Left renal cortex interstitium (tissue), 4 donors: ENCODE data around the gene CSF2. TPM values are rescaled to one million over a fixed set of nuclear protein-coding genes. Genes with fewer than 3 reads are reported as not detected.
A peak's percentile ranks its signal among the peaks of the same experiment; 100 is the strongest.

ENCODE experiments used
- DNase-seq, 4 donors: peaks; one replicate each; pipeline ENCODE4 v3.0.0-alpha.2; 2013; ENCODE audit warnings: low read depth in 4 of 4, low spot score in 2 of 4, missing footprints in 1 of 4
- polyA plus RNA-seq, 4 donors: library from polyadenylated mRNA; unstranded; fragments of 120-200 nt; gene quantifications; one replicate each; pipeline ENCODE4 v1.2.1, GENCODE V29; 2013; ENCODE audit not compliant: insufficient read length in 4 of 4

The CSF2 gene
- polyA plus RNA-seq, 4 donors = not detected

DNA sequence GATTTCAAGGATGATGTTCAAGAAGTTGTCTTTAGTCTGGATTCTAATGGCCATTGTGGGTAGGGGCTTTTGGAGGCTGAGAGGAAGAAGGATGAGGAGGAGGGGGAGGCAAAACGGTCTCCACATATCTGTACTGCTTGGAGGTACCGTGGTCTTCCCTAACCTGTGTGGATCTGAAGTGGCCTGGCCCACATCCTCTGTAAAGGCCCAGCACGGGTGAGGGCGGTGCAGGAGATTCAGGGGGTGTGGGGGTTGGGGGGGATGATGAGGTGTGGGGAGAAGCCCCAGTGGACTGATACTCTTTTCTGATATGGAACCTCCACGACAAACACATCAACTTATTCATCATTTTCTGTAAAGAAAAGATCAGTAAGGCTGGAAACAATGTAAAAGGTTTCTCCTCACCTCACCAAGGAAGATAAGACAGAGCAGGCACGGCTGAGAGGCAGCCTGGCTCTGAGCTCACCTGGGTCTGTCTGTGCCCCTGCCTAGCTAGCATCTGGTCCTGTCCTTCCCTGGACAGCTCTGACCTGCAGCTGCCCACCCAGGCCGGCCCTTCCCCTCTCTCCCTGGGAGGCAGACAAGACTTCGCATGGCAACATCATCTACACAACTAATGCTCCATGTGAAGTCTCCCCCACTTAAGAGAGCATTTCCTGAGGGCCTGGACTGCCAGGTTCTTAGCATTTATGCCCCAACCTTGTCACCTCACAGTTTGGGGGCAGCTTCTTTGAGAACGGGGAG lies 18.7 kb upstream of the CSF2 start:
- DNase-seq = no peak

DNA sequence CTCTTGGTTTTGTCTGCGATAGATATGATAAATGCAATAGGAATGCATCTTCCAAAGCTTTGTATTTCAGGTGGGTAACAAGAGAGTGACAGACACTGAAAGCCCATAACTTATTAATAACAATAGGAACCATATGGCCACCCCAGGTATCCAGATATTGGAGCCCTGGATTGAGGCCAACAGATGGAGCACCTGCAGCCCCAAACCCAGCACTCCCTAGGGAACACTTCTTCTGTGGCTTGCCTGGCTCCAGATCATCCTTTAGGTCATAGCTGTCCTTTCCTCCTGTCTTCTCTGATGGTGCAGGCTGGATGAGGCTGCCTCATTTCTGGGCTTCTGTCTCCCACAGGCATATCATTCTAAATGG lies 18.2 kb upstream of the CSF2 start:
- DNase-seq = no peak

DNA sequence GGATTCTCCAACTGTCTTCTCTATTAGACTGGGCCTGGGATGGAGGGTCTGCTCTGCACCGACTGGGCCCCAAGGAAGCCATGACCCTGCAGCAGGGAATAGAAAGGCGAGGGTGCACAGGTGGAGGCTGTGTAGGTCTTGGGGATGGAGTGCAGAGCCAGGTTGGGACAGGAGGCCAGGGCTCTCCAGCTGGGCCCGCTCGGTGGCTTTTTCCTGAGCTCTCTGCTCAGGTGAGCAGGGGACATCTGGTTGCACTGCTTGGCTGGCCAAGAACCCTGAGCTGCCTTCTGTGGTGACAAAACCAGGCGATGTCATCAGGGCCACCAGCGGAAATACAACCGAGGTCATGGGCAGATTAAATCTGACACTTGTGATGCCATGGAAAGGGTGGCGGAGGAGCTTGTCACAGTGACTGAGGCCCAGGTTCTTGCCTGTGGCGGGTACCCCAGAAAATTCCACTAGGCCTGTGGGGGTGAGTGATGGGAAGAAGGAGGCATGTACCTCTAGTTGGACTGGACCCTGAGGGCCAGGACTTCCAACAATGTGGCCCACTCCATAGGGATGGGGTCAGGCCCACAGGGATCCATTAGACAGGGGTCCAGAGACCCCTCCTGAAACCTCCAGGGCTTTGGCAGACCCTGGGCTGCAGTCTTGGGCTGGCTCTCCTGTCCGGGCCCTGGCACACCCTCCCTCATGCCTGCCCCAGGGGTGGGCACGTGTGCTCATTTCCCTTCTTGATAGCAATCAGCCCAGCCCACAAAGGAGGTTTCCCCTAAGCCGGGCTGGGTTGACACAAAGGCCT lies 17.6 kb upstream of the CSF2 start:
- no peak for DNase-seq

- no peak for DNase-seq
Observed at GRCh38 chr5:132056610-132057497, 16.7 kb upstream of the CSF2 start.

GRCh38 chr5:132057498-132058255 lies 15.9 kb upstream of the CSF2 start:
- DNase-seq = no peak

DNA sequence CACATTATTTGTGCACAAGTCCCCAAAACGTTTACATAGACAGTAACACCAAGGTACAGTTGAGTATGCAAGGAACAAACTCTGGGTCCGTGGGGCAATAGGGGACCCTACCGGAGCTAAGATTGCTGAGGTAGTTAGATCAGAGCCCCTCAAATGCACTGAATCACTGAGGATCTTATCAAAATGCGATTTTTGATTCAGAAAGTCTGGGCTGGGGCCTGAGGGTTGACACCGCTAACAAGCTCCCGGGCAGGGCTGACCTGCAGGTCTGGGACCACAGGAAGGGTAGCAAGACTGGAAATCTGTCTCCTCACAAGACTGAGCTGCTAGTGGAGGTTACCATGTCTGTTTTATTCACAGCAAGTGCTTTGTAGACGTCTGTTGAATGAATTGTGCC lies 14.9 kb upstream of the CSF2 start:
- no peak for DNase-seq

DNA sequence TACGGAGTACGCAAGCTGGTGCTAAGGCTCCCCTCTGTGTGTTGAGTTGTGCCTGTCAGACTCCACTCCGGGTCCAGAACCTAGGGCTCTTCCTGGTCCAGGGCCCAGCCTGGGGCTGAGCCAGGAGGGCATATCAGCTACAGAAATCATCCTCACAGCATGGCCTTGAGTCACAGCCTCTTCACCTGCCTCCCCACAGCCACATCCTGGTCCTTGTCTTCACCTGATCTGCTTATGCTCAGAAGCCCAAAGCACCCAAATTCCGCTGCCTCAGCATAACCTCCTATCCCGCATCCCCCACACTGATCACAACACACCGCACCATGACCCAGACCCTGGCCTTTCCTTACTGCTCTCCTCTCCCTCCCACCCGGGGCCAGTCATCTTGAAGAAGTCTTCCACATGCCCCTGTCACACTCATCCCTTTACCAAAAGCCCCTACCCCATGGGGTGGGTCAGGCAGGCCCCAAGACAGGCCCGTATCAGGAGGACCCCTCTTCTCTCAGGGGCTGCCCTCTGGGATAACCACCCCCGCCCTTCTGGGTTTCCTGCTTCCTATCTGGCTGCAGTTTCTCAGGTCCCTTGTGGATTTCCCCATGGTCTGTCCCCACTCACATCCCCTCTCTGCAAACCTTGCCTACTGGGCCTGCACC lies 14.4 kb upstream of the CSF2 start:
- no peak for DNase-seq

DNA sequence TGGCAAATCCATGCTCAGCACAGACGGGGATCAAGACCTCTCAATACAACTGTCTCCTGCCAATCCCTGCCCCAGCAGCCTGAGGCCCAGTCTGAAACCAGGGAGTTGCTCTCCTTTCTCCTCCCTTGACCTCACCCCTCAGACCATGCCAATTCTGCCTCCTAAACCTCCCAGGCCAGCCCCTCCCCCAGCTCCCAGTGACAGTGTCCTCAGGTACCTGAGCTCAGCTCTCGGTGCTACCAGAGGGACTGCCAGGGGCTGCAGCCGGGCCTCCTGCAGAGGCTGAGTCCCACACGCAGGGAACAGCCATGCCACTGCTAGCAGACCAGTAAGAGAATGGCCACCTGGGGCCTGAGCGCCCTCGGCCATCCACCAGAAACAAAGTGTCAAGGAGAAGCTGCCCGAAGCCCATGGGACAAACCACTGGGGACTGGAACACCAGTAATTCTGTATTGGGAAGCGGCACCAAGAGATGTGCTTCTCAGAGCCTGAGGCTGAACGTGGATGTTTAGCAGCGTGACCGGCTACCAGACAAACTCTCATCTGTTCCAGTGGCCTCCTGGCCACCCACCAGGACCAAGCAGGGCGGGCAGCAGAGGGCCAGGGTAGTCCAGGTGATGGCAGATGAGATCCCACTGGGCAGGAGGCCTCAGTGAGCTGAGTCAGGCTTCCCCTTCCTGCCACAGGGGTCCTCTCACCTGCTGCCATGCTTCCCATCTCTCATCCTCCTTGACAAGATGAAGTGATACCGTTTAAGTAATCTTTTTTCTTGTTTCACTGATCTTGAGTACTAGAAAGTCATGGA lies 13.7 kb upstream of the CSF2 start:
- no peak for DNase-seq

- no peak for DNase-seq
Observed at GRCh38 chr5:132060501-132061161, 13.0 kb upstream of the CSF2 start, which contains the start of gene IL3. Gene IL3, plus strand, starts transcription at chr5:132060655. Its CDS starts 52 bp downstream, at chr5:132060707.

- no peak for DNase-seq
Observed at GRCh38 chr5:132063090-132063911, 10.3 kb upstream of the CSF2 start.

DNA sequence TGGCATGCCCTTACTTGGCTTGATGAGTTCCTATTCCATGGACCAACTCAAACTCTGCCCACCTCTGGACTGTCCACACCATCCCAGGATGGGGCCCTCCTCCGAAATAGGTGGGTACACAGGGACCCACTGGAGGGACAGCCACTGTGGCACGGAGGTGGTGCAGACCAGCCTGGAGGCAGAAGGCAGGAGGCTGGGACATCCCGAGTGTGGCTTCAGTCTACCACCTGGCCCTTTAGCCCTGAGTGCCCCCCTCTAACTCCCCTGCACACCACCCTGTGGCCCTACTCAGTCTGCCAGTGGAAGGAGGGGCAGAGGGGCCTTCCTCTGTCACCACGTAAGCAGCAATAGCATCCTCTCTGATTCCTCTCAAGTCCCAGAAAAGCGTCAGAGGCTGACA lies 9.4 kb upstream of the CSF2 start:
- DNase-seq = no peak

GRCh38 chr5:132064738-132065331 lies 8.8 kb upstream of the CSF2 start:
- peak in 2 of 4 donors; percentile 15 to 37 for DNase-seq

DNA sequence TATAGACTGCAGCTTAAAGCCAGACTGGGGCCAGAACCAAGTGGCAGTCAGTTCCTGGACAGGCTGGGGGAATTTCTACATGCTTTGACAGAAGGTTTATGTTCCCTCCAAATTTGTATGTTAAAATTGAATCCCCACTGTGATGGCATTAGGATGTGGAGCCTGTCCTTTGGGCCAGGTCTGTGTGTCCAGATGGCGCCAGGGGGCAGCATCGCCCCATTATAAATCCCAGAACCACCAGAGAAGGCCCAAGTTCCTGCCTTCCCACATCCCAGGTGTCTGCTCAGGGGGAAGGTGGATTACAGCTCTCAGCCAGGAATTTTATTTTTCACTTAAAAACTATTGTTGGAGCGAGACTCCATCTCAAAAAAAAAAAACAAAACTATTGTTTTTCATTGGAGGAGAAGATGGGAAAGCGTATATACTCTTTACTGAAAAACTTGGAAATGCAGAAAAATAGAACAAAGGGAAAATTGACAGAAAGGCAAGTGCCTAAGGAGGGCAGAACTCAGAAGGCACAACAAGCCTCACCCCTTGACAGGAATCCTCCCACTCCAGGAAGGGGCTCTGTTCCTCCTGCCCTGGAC lies 8.1 kb upstream of the CSF2 start:
- DNase-seq = peak in 1 of 4 donors; percentile 10

DNA sequence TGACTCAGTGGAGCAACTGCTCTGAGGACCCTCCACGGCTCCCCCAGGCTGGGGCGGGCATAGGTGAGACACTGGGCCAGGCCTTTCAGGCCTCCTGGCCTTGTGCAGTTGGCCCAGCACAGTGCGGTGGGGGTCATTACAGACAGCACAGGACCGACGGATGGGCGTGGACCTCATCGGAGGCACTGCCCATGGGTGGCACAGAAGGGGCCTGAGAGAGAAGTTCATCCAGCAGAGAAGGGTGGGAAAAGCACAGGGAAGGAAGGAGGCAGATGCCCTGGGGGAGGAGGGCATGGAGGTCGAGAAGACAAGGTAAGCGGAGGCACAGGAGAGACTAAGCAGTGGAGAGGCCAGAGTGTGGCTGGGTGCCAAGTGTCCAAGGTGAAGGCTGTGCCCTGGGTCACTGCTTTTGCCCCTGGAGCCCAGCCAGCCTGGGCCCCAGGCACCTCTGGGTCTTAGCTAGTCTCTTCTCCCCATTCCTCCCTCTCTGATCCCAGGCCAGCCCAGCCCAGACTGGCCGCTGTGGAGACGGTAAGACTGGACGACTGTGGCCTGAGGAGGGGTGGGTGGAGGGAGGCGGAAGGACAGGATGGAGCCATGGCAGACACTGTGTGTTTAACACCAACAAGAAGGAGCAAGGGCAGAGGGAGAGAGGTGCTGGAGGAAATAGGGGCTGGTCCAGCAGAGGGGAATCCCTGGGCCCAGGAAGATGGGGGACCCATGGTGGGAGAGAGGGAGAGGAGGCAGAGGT lies 7.5 kb upstream of the CSF2 start:
- no peak for DNase-seq

GRCh38 chr5:132066871-132067270 lies 6.7 kb upstream of the CSF2 start:
- no peak for DNase-seq

GRCh38 chr5:132067451-132067850 lies 6.1 kb upstream of the CSF2 start:
- DNase-seq = no peak
